ENCODE measurements around the gene CASP2.
"Not testable (repeated sequence)": the region's sequence is repeated elsewhere in the genome, so short reads cannot be mapped to it uniquely, and the experiment has no call there.

The CASP2 gene

GRCh38 chr7:143287935-143288826 lies at the start of gene CASP2:
TSS of gene CASP2 (plus strand) at chr7:143288351. CDS start at chr7:143288456, 105 bp downstream.
- DNase-seq, result peak; percentile 99

- DNase-seq, result no peak
These were observed 48.3 kb upstream of the CASP2 start for GRCh38 chr7:143239813-143240212.

- DNase-seq, result peak; percentile 66
These were observed 47.6 kb upstream of the CASP2 start for GRCh38 chr7:143240291-143241168.

- no peak for DNase-seq
These were observed 45.8 kb upstream of the CASP2 start for GRCh38 chr7:143242306-143242705.

GRCh38 chr7:143243111-143243510 lies 45.0 kb upstream of the CASP2 start:
- no peak for DNase-seq

- DNase-seq, result no peak
These were observed 44.5 kb upstream of the CASP2 start for GRCh38 chr7:143243614-143244013.

- DNase-seq, result no peak
These were observed 43.8 kb upstream of the CASP2 start for GRCh38 chr7:143244321-143244720.

- no peak for DNase-seq
These were observed 43.0 kb upstream of the CASP2 start for GRCh38 chr7:143245123-143245522.

GRCh38 chr7:143247372-143247771 lies 40.8 kb upstream of the CASP2 start:
- no peak for DNase-seq

GRCh38 chr7:143248761-143249354 lies 39.3 kb upstream of the CASP2 start:
- no peak for DNase-seq

GRCh38 chr7:143250199-143250598 lies 38.0 kb upstream of the CASP2 start:
- DNase-seq, result no peak

- DNase-seq, result no peak
These were observed 37.3 kb upstream of the CASP2 start for GRCh38 chr7:143250822-143251221.

- no peak for DNase-seq
These were observed 36.1 kb upstream of the CASP2 start for GRCh38 chr7:143252006-143252405.

- no peak for DNase-seq
These were observed 32.6 kb upstream of the CASP2 start for GRCh38 chr7:143255564-143255963.

GRCh38 chr7:143256325-143256724 lies 31.8 kb upstream of the CASP2 start:
- DNase-seq, result no peak

- no peak for DNase-seq
These were observed 31.2 kb upstream of the CASP2 start for GRCh38 chr7:143256932-143257331.

GRCh38 chr7:143257501-143257900 lies 30.6 kb upstream of the CASP2 start:
- no peak for DNase-seq

- peak; percentile 23 for DNase-seq
These were observed 29.3 kb upstream of the CASP2 start for GRCh38 chr7:143258831-143259230.

GRCh38 chr7:143259765-143260164 lies 28.4 kb upstream of the CASP2 start:
- DNase-seq, result no peak

GRCh38 chr7:143261901-143262300 lies 26.2 kb upstream of the CASP2 start:
- no peak for DNase-seq

- peak; percentile 84 for DNase-seq
These were observed 24.6 kb upstream of the CASP2 start, which contains the start of gene GSTK1 for GRCh38 chr7:143263266-143264195. TSS of gene GSTK1 (plus strand) at chr7:143263441. CDS start at chr7:143263514, 73 bp downstream.

- not testable (repeated sequence) for DNase-seq
These were observed 24.0 kb upstream of the CASP2 start for GRCh38 chr7:143264196-143264568.

Measured in activated naive CD4-positive, alpha-beta T cell treated with anti-CD3 and anti-CD28 coated beads, Interleukin-2, amount 50 U/mL, for 16 hours (primary cell).